OCI-M1 (cell line): Measurements from ENCODE around the gene RHOH.

Experiments used
- DNase-seq: peaks from one replicate; lab custom pipeline; 2025; lab: John Stamatoyannopoulos, UW

Gene RHOH

GRCh38 chr4:40205259-40206198, 8.7 kb downstream of the RHOH start:
- peak; percentile 85 for DNase-seq

- peak; percentile 65 for DNase-seq
Observed at GRCh38 chr4:40206426-40206825, 9.6 kb downstream of the RHOH start.

GRCh38 chr4:40209401-40209800, 12.6 kb downstream of the RHOH start:
- no peak for DNase-seq

- no peak for DNase-seq
Observed at GRCh38 chr4:40210776-40211175, 13.9 kb downstream of the RHOH start.

GRCh38 chr4:40211224-40212185, 14.7 kb downstream of the RHOH start:
- DNase-seq, result no peak

- DNase-seq, result peak; percentile 30
Observed at GRCh38 chr4:40212674-40213527, 16.1 kb downstream of the RHOH start.

- DNase-seq, result no peak
Observed at GRCh38 chr4:40214038-40214437, 17.2 kb downstream of the RHOH start.

GRCh38 chr4:40214661-40215418, 18.0 kb downstream of the RHOH start:
- no peak for DNase-seq

GRCh38 chr4:40216622-40217366, 20.0 kb downstream of the RHOH start:
- no peak for DNase-seq

- DNase-seq, result no peak
Observed at GRCh38 chr4:40221744-40222143, 24.9 kb downstream of the RHOH start.

GRCh38 chr4:40223343-40223742, 26.5 kb downstream of the RHOH start:
- no peak for DNase-seq

GRCh38 chr4:40224432-40224831, 27.6 kb downstream of the RHOH start:
- no peak for DNase-seq

- DNase-seq, result no peak
Observed at GRCh38 chr4:40225497-40225896, 28.7 kb downstream of the RHOH start.

GRCh38 chr4:40227284-40227683, 30.5 kb downstream of the RHOH start:
- DNase-seq, result no peak

GRCh38 chr4:40228497-40229365, 31.9 kb downstream of the RHOH start:
- DNase-seq, result peak; percentile 33

GRCh38 chr4:40231316-40231863, 34.6 kb downstream of the RHOH start:
- no peak for DNase-seq

- peak; percentile 37 for DNase-seq
Observed at GRCh38 chr4:40232610-40233009, 35.8 kb downstream of the RHOH start.

- DNase-seq, result no peak
Observed at GRCh38 chr4:40233227-40233626, 36.4 kb downstream of the RHOH start.

- no peak for DNase-seq
Observed at GRCh38 chr4:40234519-40235039, 37.7 kb downstream of the RHOH start.
